ENCODE data around the gene ZNF593OS. TPM values are rescaled to one million over a fixed set of nuclear protein-coding genes. Genes with fewer than 3 reads are reported as not detected.
A peak's percentile ranks its signal among the peaks of the same experiment; 100 is the strongest.

Gene ZNF593OS
- total RNA-seq, 3 donors from 2014 or later: not detected

GRCh38 chr1:26160527-26161414, 10.9 kb downstream of the ZNF593OS start:
- Histone ChIP-seq H3K4me1 (no peaks in the 10 kb centered on the region), H3K4me3 (peak overlapping the region; percentile 48 to 68 (median 58)), H3K9me3 (no peaks in the 10 kb centered on the region), H3K36me3 (no peaks in the 10 kb centered on the region), H3K27me3 (peaks cover 4 to 19% of the 10 kb centered on the region in 2 donors), H3K27ac (no peak overlapping the region)
- TF ChIP-seq CTCF (IDR thresholded peaks at IDR 0.05) (no peak), POLR2A (IDR thresholded peaks at IDR 0.05) (no peak), POLR2AphosphoS5 (IDR thresholded peaks at IDR 0.05) (no peak)
- intact Hi-C loops (cut with DNase I; ENCODE audit: low total_unique reads): loop anchor here (10.0 kb wide), 1 partner anchor 74 kb away; the partner anchor contains the start of gene CEP85
- no peak for DNase-seq (ENCODE audit: low spot score in 2 of 2)

DNA sequence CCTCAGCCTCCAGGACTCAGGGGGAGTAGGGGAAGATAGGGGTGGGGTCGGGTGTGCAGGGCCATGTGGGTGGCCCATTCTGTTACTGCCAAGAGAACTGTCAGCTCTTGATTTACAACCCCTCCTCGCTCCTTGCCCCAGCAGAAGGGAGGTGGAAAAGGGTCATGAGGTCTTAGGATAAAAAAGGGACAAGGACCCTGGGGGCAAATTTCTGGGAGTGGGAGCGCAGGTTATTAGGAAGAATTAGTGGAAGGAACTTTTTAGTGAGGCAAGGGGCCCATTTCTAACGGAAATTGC, 11.9 kb downstream of the ZNF593OS start:
- peak in 1 of 2 donors; percentile 20 for DNase-seq (ENCODE audit: low spot score in 2 of 2)
- H3K4me3 ChIP-seq: peak overlapping the region; percentile 48 to 58 (median 53)
- H3K9me3 ChIP-seq: no peaks in the 10 kb centered on the region
- no peaks in the 10 kb centered on the region for H3K36me3 ChIP-seq
- no peak for TF ChIP-seq POLR2A (IDR thresholded peaks at IDR 0.05)
- TF ChIP-seq CTCF (IDR thresholded peaks at IDR 0.05): no peak
- TF ChIP-seq POLR2AphosphoS5 (IDR thresholded peaks at IDR 0.05): no peak
- intact Hi-C loops (cut with DNase I; ENCODE audit: low total_unique reads): loop anchor here (10.0 kb wide), 2 partner anchors 55 to 75 kb away; partner anchors contain the start of gene CEP85
- no peak overlapping the region for H3K27ac ChIP-seq
- H3K4me1 ChIP-seq: no peaks in the 10 kb centered on the region
- peaks cover 4 to 19% of the 10 kb centered on the region in 2 donors for H3K27me3 ChIP-seq

DNA sequence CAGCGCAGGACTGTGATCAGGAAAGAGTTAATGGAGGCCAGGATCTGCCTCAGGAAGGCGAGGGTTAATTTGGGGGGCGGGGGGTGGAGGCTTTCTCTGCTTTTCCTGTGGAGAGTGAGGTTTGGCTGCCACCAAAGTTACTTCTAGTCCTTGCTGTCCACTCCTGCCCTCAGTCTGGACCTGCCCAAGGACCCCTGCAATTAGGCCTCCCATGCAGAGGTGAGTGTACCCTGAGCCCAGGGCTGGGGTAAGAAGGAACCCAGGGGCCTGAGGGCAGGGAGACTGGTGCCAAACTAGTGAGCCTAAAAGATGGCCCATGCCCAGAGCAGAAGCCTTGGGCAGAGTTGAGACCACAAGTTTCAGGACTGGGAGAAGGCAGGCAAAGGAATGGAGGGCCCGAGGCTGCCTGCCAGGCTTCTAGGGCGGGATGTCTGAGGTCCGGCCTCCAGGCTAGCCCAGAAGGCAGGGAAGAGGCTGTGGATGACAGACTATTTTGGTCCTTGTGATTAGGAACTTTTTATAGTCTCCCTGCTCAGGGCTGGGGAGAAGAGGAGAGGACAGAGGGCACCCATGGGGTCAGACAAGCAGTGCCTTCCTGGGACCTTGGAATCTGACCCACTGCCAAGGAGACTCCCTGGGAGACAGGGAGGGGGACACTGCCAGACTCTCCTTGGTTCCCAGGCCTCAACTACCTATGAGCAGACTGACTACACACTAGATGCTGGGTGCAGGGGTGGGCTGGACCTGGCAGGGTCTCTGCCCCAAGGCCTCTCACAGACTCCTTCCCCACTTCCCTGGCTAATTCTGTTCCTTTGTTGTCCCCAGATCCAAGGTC, 12.5 kb downstream of the ZNF593OS start, which contains the start of gene FAM110D:
TSS of gene FAM110D (plus strand) at position 172 of the 835 bp plus-strand sequence. CDS start 2,213 bp downstream, outside the sequence.
- H3K4me1 ChIP-seq: no peaks in the 10 kb centered on the region
- peak within 1 kb of the TSS in 1 of 2 donors; percentile 38 for H3K27ac ChIP-seq
- H3K4me3 ChIP-seq: peak within 1 kb of the TSS; percentile 48 to 58 (median 53)
- H3K9me3 ChIP-seq: no peaks in the 10 kb centered on the region
- intact Hi-C loops (cut with DNase I; ENCODE audit: low total_unique reads): loop anchor here (10.0 kb wide), 1 partner anchor 54 kb away; no protein-coding TSS in a partner anchor
- TF ChIP-seq CTCF (IDR thresholded peaks at IDR 0.05): no peak
- TF ChIP-seq POLR2A (IDR thresholded peaks at IDR 0.05): no peak
- TF ChIP-seq POLR2AphosphoS5 (IDR thresholded peaks at IDR 0.05): no peak
- H3K27me3 ChIP-seq: peaks cover 4 to 19% of the 10 kb centered on the region in 2 donors
- peak in 1 of 2 donors; percentile 45 for DNase-seq (ENCODE audit: low spot score in 2 of 2)
- no peaks in the 10 kb centered on the region for H3K36me3 ChIP-seq

DNA sequence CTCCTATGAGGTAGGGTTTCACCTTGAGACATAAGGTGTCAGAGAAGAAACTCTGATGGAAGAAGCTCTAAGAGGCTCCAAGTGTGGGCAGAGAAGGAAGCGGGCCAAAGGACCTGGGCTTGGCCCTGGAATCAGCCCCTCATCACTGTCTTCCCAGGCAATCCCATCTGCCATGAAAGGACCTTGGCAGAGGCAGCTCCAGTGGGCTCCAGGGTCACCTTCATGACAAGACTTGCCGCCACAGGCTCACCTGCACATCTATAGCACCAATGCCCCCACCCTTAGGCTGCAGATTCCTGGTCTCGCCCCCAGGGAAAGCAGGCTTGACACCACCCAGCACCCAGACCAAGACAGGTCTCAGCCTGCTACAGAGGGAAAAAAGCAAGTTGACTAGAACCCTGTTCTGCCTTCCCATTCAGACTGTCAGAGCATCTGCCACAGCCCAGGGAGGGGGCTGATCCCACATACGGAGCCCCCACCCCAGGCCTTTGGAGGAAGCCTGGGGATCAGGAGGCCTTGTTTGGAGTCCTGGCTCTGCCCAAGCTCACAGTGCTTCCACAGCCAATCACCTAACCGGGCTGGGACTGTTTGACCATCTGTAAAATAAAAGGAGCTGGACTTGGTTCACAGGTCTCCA, 13.2 kb downstream of the ZNF593OS start:
- Histone ChIP-seq H3K27ac (peak overlapping the region in 1 of 2 donors; percentile 38), H3K27me3 (peaks cover 4 to 19% of the 10 kb centered on the region in 2 donors)

More for the DNA sequence above, 13.2 kb downstream of the ZNF593OS start:
- intact Hi-C loops (cut with DNase I; ENCODE audit: low total_unique reads): loop anchor here (10.0 kb wide), 1 partner anchor 54 kb away; no protein-coding TSS in a partner anchor
- no peaks in the 10 kb centered on the region for H3K4me1 ChIP-seq
- H3K36me3 ChIP-seq: no peaks in the 10 kb centered on the region
- DNase-seq (ENCODE audit: low spot score in 2 of 2): peak in 1 of 2 donors; percentile 19
- peak overlapping the region; percentile 48 to 58 (median 53) for H3K4me3 ChIP-seq
- TF ChIP-seq POLR2A (IDR thresholded peaks at IDR 0.05) (no peak), CTCF (IDR thresholded peaks at IDR 0.05) (no peak), POLR2AphosphoS5 (IDR thresholded peaks at IDR 0.05) (no peak)
- H3K9me3 ChIP-seq: no peaks in the 10 kb centered on the region

All from breast epithelium (tissue), 4 donors.